Measurements from ENCODE around the gene ZNF678. TPM values are rescaled to one million over a fixed set of nuclear protein-coding genes. Genes with fewer than 3 reads are reported as not detected.

ZNF678 gene
- total and polyA plus RNA-seq, 2 of the 8 experiments (the other 6 are each of a cell fraction or from before 2014, with no cell fraction given), result 6.9 to 28.3 TPM

GRCh38 chr1:227654858-227655752, 91.7 kb downstream of the ZNF678 start:
- DNase-seq (ENCODE audit: low read depth in 1 of 2, low spot score in 2 of 2), result no peak
- Histone ChIP-seq H3K4ac (replicated peaks; ENCODE audit: insufficient read length, low read depth, low read length) (no peak overlapping the region), H4K20me1 (replicated peaks in 1 of 2; ENCODE audit: control insufficient read depth in 1 of 2, insufficient read depth in 2 of 2, low read length in 2 of 2) (no peaks in the 10 kb centered on the region), H2AK5ac (ENCODE audit: low read depth, low read length) (no peak overlapping the region), H2BK15ac (ENCODE audit: low read length) (no peak overlapping the region), H3K79me2 (ENCODE audit: control insufficient read depth in 1 of 2, insufficient read depth in 2 of 2, low read length in 2 of 2) (no peaks in the 10 kb centered on the region), H4K91ac (replicated peaks; ENCODE audit: insufficient read length, low read length) (no peak overlapping the region), H3K23ac (ENCODE audit: insufficient read length) (no peak overlapping the region), H2BK120ac (replicated peaks; ENCODE audit: low read depth, low read length) (no peak overlapping the region), H3K18ac (ENCODE audit: extremely low read depth, low read length) (no peak overlapping the region), H4K8ac (ENCODE audit: extremely low read depth, insufficient read depth, low read length) (no peak overlapping the region), H3K23me2 (ENCODE audit: low read depth, low read length) (no peaks in the 10 kb centered on the region), H3K4me2 (ENCODE audit: insufficient read depth in 1 of 2, low read depth in 2 of 2, low read length in 2 of 2) (no peak overlapping the region), H3K4me3 (ENCODE audit: extremely low read depth in 1 of 4, insufficient read depth in 2 of 4, low read depth in 3 of 4, low read length in 4 of 4) (peak overlapping the region in 1 of 4 experiments; percentile 28; a peak in 1 of 8 replicates), H4K5ac (ENCODE audit: insufficient read length, low read depth, low read length) (no peak overlapping the region), H3K9ac (replicated peaks in 1 of 4; ENCODE audit: extremely low read depth in 1 of 4, low read depth in 3 of 4, low read length in 3 of 4) (no peak overlapping the region), H3K27ac (ENCODE audit: low read depth, low read length) (no peak overlapping the region), H2BK5ac (ENCODE audit: low read depth, low read length) (no peak overlapping the region), H3K56ac (replicated peaks; ENCODE audit: insufficient read length, low read depth, low read length) (no peak overlapping the region), H2BK20ac (ENCODE audit: low read length) (no peak overlapping the region), H3K14ac (ENCODE audit: insufficient read length) (no peak overlapping the region), H2BK12ac (ENCODE audit: low read depth, low read length) (no peak overlapping the region), H3K27me3 (replicated peaks in 1 of 4; ENCODE audit: control insufficient read depth in 3 of 4, extremely low read depth in 1 of 4, insufficient read depth in 3 of 4, low read length in 3 of 4) (no peaks in the 10 kb centered on the region), H2AFZ (ENCODE audit: low read length) (no peak overlapping the region), H3K4me1 (replicated peaks in 1 of 4; ENCODE audit: control insufficient read depth in 3 of 4, insufficient read depth in 4 of 4, low read length in 3 of 4) (no peaks in the 10 kb centered on the region), H3K79me1 (ENCODE audit: low read depth, low read length) (no peaks in the 10 kb centered on the region), H3K9me3 (ENCODE audit: insufficient read depth in 2 of 2, low read depth in 1 of 2, low read length in 1 of 2) (peaks cover 70 to 92% of the 10 kb centered on the region in 2 experiments), H3K36me3 (ENCODE audit: control insufficient read depth in 2 of 4, insufficient read depth in 4 of 4, low read length in 3 of 4) (peaks cover 2 to 71% (median 32%) of the 10 kb centered on the region in 4 experiments; a peak in 7 of 8 replicates)
- CTCF ChIA-PET (ENCODE audit: partially characterized antibody), result no interaction called here
- no peak for FAIRE-seq
- TF ChIP-seq ZNF274 (IDR thresholded peaks at IDR 0.05; ENCODE audit: borderline replicate concordance, extremely low read depth, low read length), result peak; percentile 97
- no peak for TF ChIP-seq PHF8 (conservative IDR thresholded peaks at IDR 0.05; ENCODE audit: low read depth, low read length)
- POLR2A ChIA-PET (ENCODE audit: partially characterized antibody), result no interaction called here
- 89% methylated on average over 6 of the region's 6 CpGs; no CpG with 5 or more reads in 1 of the 2 experiments for WGBS, 2 experiments (ENCODE audit: extremely low coverage in 1 of 2, insufficient coverage in 1 of 2, insufficient read length in 1 of 2, insufficient replicate concordance in 2 of 2, low coverage in 1 of 2, low lambda C conversion rate in 2 of 2, missing lambda C conversion rate in 1 of 2)

All from H1 (cell line).